ENCODE results near the gene POGK.

GRCh38 chr1:166903232-166903631 lies 64.0 kb downstream of the POGK start:
- TF ChIP-seq CTCF (conservative IDR thresholded peaks at IDR 0.05; ENCODE audit: low read length) = no peak
- TF ChIP-seq EZH2phosphoT487 (IDR thresholded peaks at IDR 0.05; ENCODE audit: borderline replicate concordance) = no peak

Data from Loucy (cell line).